PFSK-1 (cell line): Measurements from ENCODE around the gene MED26.

Experiments used
- FOXP2 ChIP-seq: optimal IDR thresholded peaks from 2 replicates; pipeline ENCODE3; 2011; ENCODE audit warnings: borderline replicate concordance, control low read depth, inconsistent platforms; ENCODE audit not compliant: insufficient read depth; ENCODE audit errors: extremely low read length, extremely low read depth
- REST ChIP-seq, 2 experiments: IDR thresholded peaks; 2 replicates each; pipeline versions ENCODE4 v1.6.1 to v1.8.0; 2011 to 2012; ENCODE audit warnings: low read depth in 2 of 2, low read length in 2 of 2, control low read depth in 1 of 2, inconsistent platforms in 1 of 2, mild to moderate bottlenecking in 1 of 2, moderate library complexity in 1 of 2; ENCODE audit not compliant: insufficient read depth in 1 of 2
- TAF1 ChIP-seq: IDR thresholded peaks from 2 replicates; pipeline ENCODE4 v1.6.1; 2012; ENCODE audit warnings: low read length, control low read depth, borderline replicate concordance; ENCODE audit not compliant: insufficient read depth

GRCh38 chr19:16530540-16531379 lies 97.2 kb downstream of the MED26 start:
- TF ChIP-seq TAF1 = no peak
- no peak for TF ChIP-seq FOXP2
- TF ChIP-seq REST (IDR thresholded peaks at IDR 0.05; ENCODE audit: insufficient read depth in 1 of 2, low read depth in 2 of 2, low read length in 2 of 2) = no peak
